ENCODE measurements around the gene MCM8. TPM values are rescaled to one million over a fixed set of nuclear protein-coding genes. Genes with fewer than 3 reads are reported as not detected.

The MCM8 gene
- polyA plus RNA-seq, 1 experiment: 2.8 TPM

DNA sequence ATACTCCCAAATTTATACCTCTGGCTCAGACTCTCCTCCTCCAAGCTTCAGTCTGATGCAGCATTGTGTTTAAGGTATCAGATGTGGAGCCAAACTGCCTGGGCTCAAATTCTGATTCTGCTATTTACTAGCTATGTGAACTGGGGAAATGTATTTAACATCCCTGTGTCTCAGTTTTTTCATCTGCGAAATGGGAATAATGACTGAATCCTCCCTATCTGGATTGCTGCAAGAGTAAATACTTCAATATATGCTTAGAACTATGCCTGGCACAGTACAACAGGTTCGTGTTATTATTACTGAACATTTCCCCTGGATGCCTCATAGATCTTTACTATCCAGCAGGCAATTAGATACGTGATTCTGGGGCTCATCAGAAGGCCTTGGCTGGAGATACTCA, 97.9 kb downstream of the MCM8 start:
- Histone ChIP-seq H3K9me3 (ENCODE audit: control insufficient read depth, insufficient read depth, low read length) (no peaks in the 10 kb centered on the region; the same call in 1 of the 2 replicates), H3K27ac (ENCODE audit: low read depth, low read length) (no peak overlapping the region), H3K4me3 (ENCODE audit: low read depth, low read length) (no peak overlapping the region), H3K27me3 (ENCODE audit: control insufficient read depth, insufficient read depth, low read length) (peaks cover 13% of the 10 kb centered on the region)
- TF ChIP-seq CTCF (IDR thresholded peaks at IDR 0.05; ENCODE audit: low read depth, low read length): no peak
- ChIA-PET CTCF (interaction anchor here (1.5 kb wide), 1 partner anchor 10 kb away, joined by 3 read pairs; no protein-coding TSS in a partner anchor), POLR2A (no interaction called here)
- DNase-seq (ENCODE audit: low read depth, low spot score): no peak

Small RNA genes within 50 kb of the gene (small RNA-seq; reads per million reads assigned to genes)
- gene RF00019 (ENCODE audit: insufficient read length, low read depth) (not detected), gene RN7SL498P (ENCODE audit: insufficient read length, low read depth) (not detected)

Other genes starting within 250 kb of the MCM8 start
- gene SHLD1, start 200.3 kb upstream of the MCM8 start, polyA plus RNA-seq (2011; rRNA removed): 3.5 and 4.1 TPM in 2 replicates
- 0.15 and 0.20 TPM in 2 replicates for gene CHGB, start 39.1 kb upstream of the MCM8 start, polyA plus RNA-seq (2011; rRNA removed)
- gene TRMT6, start 119 bp upstream of the MCM8 start, polyA plus RNA-seq (2011; rRNA removed): 8.3 and 10.2 TPM in 2 replicates
- 63.2 and 76.3 TPM in 2 replicates for gene CRLS1, start 55.5 kb downstream of the MCM8 start, polyA plus RNA-seq (2011; rRNA removed)
- gene LRRN4, start 103.4 kb downstream of the MCM8 start, polyA plus RNA-seq (2011; rRNA removed): 0.02 TPM in 2 replicates
- 2.0 and 2.8 TPM in 2 replicates for gene FERMT1, start 172.4 kb downstream of the MCM8 start, polyA plus RNA-seq (2011; rRNA removed)